HepG2 (cell line): ENCODE data around the gene MYH15. TPM values are rescaled to one million over a fixed set of nuclear protein-coding genes. Genes with fewer than 3 reads are reported as not detected.

Source experiments
- ATAC-seq: fragments of 200-7000 bp; cut with Tn5 transposase; 3 replicates; pipeline ENCODE4 v1.9.1; 2020; ENCODE audit warnings: mild to moderate bottlenecking, moderate library complexity
- BruUV-seq: library from RNA; stranded (reverse); fragments of 400-500 nt; replicated peaks from 2 replicates; lab custom pipeline; 2021; lab: Mats Ljungman, UMichigan
- CTCF ChIA-PET: fragments of 300-600 bp; formaldehyde crosslinking; extraction: SDS; loops from one replicate; lab custom pipeline; 2021; ENCODE audit warnings: low total read pairs, inconsistent platforms, low intra/inter-chr PET ratio; lab: Yijun Ruan, JAX
- POLR2A ChIA-PET: fragments of 350-600 bp; sonication (Branson Sonifier 250); formaldehyde crosslinking; loops from one replicate; lab custom pipeline; 2020; ENCODE audit warnings: antibody characterized with exemption, inconsistent platforms; lab: Yijun Ruan, JAX
- DNase-seq: peaks from one replicate; pipeline ENCODE4 v3.0.0-alpha.2; 2015; ENCODE audit warnings: low spot score
- FAIRE-seq: peaks from 3 replicates; lab custom pipeline; 2011; peaks lifted over from hg19 to GRCh38; lab: Jason Lieb, UNC
- H2AFZ ChIP-seq: one replicate; pipeline ENCODE4 v1.6.1; 2011; ENCODE audit warnings: low read length, inconsistent platforms
- H3K27ac ChIP-seq: fragments of 300-600 bp; 3 replicates; pipeline ENCODE4 v1.8.0; 2011; ENCODE audit warnings: mixed run types, mild to moderate bottlenecking, mixed read lengths, low read length, inconsistent platforms; ENCODE audit not compliant: insufficient read depth; ENCODE audit errors: extremely low read length
- H3K27me3 ChIP-seq, 2 experiments: fragments of 200-600 bp in 1 of 2; 2 replicates in 1 of 2; 3 replicates in 1 of 2; pipeline versions ENCODE4 v1.6.0 to v1.8.0; 2011; ENCODE audit warnings: low read length in 2 of 2, mild to moderate bottlenecking in 2 of 2, moderate library complexity in 2 of 2, inconsistent platforms in 1 of 2; ENCODE audit not compliant: insufficient read depth in 2 of 2, control insufficient read depth in 1 of 2
- H3K36me3 ChIP-seq, 2 experiments: fragments of 200-600 bp in 1 of 2; replicated peaks in 1 of 2; 2 replicates in 1 of 2; 3 replicates in 1 of 2; pipeline versions ENCODE4 v1.5.1 to v1.8.0; 2011; ENCODE audit warnings: low read length in 2 of 2, inconsistent platforms in 1 of 2; ENCODE audit not compliant: insufficient read depth in 2 of 2, control insufficient read depth in 1 of 2
- H3K4me1 ChIP-seq: 2 replicates; pipeline ENCODE4 v1.5.1; 2012; ENCODE audit warnings: low read length, inconsistent platforms; ENCODE audit not compliant: insufficient read depth
- H3K4me2 ChIP-seq: 2 replicates; pipeline ENCODE4 v1.6.0; 2011; ENCODE audit warnings: low read depth, low read length, inconsistent platforms
- H3K4me3 ChIP-seq, 3 experiments: fragments of 200-600 bp in 1 of 3; sonication (generic), shearing (Covaris generic) in 1 of 3; replicated peaks in 1 of 3; 2 replicates each; pipeline ENCODE4 v1.5.1; 2011 to 2016; ENCODE audit warnings: low read length in 3 of 3, inconsistent platforms in 2 of 3, low read depth in 2 of 3, mild to moderate bottlenecking in 2 of 3, control low read depth in 1 of 3, mixed read lengths in 1 of 3; ENCODE audit not compliant: insufficient read depth in 1 of 3
- H3K79me2 ChIP-seq: one replicate; pipeline ENCODE4 v1.6.1; 2011; ENCODE audit warnings: low read length, inconsistent platforms; ENCODE audit not compliant: insufficient read depth
- H3K9ac ChIP-seq: 2 replicates; pipeline ENCODE4 v1.6.0; 2011; ENCODE audit warnings: mild to moderate bottlenecking, low read depth, low read length, inconsistent platforms; ENCODE audit not compliant: insufficient read depth
- H3K9me3 ChIP-seq: 2 replicates; pipeline ENCODE4 v1.5.1; 2012; ENCODE audit warnings: mild to moderate bottlenecking, low read length
- H4K20me1 ChIP-seq: 2 replicates; pipeline ENCODE4 v1.6.0; 2011; ENCODE audit warnings: inconsistent platforms, mild to moderate bottlenecking, low read length, moderate library complexity; ENCODE audit not compliant: insufficient read depth
- ARID2 ChIP-seq: sonication (generic); formaldehyde crosslinking; IDR thresholded peaks from 2 replicates; pipeline ENCODE4 v1.8.1; 2022; ENCODE audit warnings: mild to moderate bottlenecking, missing genetic modification reagents, borderline replicate concordance
- CCAR2 ChIP-seq: fragments of 200-400 bp; formaldehyde crosslinking; optimal IDR thresholded peaks from 2 replicates; pipeline ENCODE3; 2018; ENCODE audit warnings: low read depth, mild to moderate bottlenecking, low read length, moderate library complexity
- CHD2 ChIP-seq: IDR thresholded peaks from 2 replicates; pipeline ENCODE4 v1.6.1; 2011; ENCODE audit warnings: low read depth, low read length, improper control_type of control experiment
- DNMT1 ChIP-seq: sonication (generic); formaldehyde crosslinking; IDR thresholded peaks from 2 replicates; pipeline ENCODE4 v1.5.1; 2020; ENCODE audit warnings: mild to moderate bottlenecking, missing genetic modification reagents
- EZH2 ChIP-seq: conservative IDR thresholded peaks from 2 replicates; pipeline ENCODE4 v1.6.1; 2012; ENCODE audit warnings: mild to moderate bottlenecking, low read depth, low read length, moderate library complexity
- HNRNPH1 ChIP-seq: fragments of 200-400 bp; formaldehyde crosslinking; optimal IDR thresholded peaks from 2 replicates; pipeline ENCODE3; 2017; ENCODE audit warnings: mild to moderate bottlenecking, low read depth, low read length
- NCOA5 ChIP-seq: sonication (generic); formaldehyde crosslinking; IDR thresholded peaks from 2 replicates; pipeline ENCODE4 v1.4.0; 2020; ENCODE audit warnings: missing genetic modification reagents
- NFKBIZ ChIP-seq: IDR thresholded peaks from 2 replicates; pipeline ENCODE4 v1.6.1; 2018; ENCODE audit warnings: missing genetic modification reagents, missing compliant biosample characterization
- POLR2AphosphoS5 ChIP-seq: IDR thresholded peaks from 2 replicates; pipeline ENCODE4 v1.6.1; 2012; ENCODE audit warnings: low read depth, low read length
- ZNF205 ChIP-seq: IDR thresholded peaks from 2 replicates; pipeline ENCODE4 v1.6.1; 2018; ENCODE audit warnings: missing biosample characterization, missing genetic modification reagents
- ZNF292 ChIP-seq: sonication (generic); formaldehyde crosslinking; IDR thresholded peaks from 2 replicates; pipeline ENCODE4 v1.8.1; 2022; ENCODE audit warnings: mild to moderate bottlenecking, low read depth, missing genetic modification reagents, borderline replicate concordance
- ZNF446 ChIP-seq: sonication (generic); formaldehyde crosslinking; IDR thresholded peaks from 2 replicates; pipeline ENCODE4 v1.5.0; 2020; ENCODE audit warnings: mild to moderate bottlenecking, missing genetic modification reagents
- WGBS: methylation state at CpG from one replicate; pipeline ENCODE4 v1.1.6; 2017; ENCODE audit warnings: low lambda C conversion rate; 5-methylcytosine and 5-hydroxymethylcytosine counted together
- in situ Hi-C: cut with HindIII; loops from 2 replicates; pipeline ENCODE4 v1.10.0; 2017; ENCODE audit warnings: low pct_unique_long_range_greater_than_20kb; ENCODE audit not compliant: extremely low pct_ligation_motif_present
- intact Hi-C: fragments of 100-400 bp; cut with micrococcal nuclease; formaldehyde crosslinking; loops from one replicate; pipeline ENCODE4 v1.10.0; 2022; ENCODE audit not compliant: unreplicated experiment
- polyA plus RNA-seq, 8 experiments: library from polyadenylated mRNA; depleted of rRNA in 3 of 8; stranded (reverse) in 7 of 8; unstranded in 1 of 8; fragments of >200 nt; fragmentation: Illumina TruSeq in 4 of 8; extraction: Trizol in 4 of 8; gene quantifications; 2 replicates each; pipeline versions ENCODE4 v1.2.1 to v1.2.3, GENCODE V29; 2011 to 2016; ENCODE audit warnings: low read depth in 4 of 8, missing spikeins in 1 of 8, mixed read lengths in 1 of 8; ENCODE audit not compliant: insufficient read depth in 1 of 8
- total RNA-seq, 5 experiments: library from RNA; depleted of rRNA; stranded (reverse); fragments of >200 nt; fragmentation: Illumina TruSeq; extraction: Trizol; gene quantifications; 2 replicates each; pipeline ENCODE4 v1.2.3, GENCODE V29; 2016; ENCODE audit warnings: low read depth in 1 of 5
- TF ChIP-seq, protein P1 (sequence below): sonication (generic); formaldehyde crosslinking; IDR thresholded peaks from 2 replicates; pipeline ENCODE4 v1.4.0; 2020; ENCODE audit warnings: missing genetic modification reagents, borderline replicate concordance
- TF ChIP-seq, protein P2 (sequence below), 2 experiments: fragments of 450-650 bp in 1 of 2; sonication (generic) in 1 of 2; formaldehyde crosslinking; IDR thresholded peaks; 2 replicates each; pipeline versions ENCODE4 v1.5.0 to v1.8.0; 2020 to 2022; ENCODE audit warnings: mild to moderate bottlenecking in 1 of 2, missing genetic modification reagents in 1 of 2
- TF ChIP-seq, protein P3 (sequence below): sonication (generic); formaldehyde crosslinking; IDR thresholded peaks from 2 replicates; pipeline ENCODE4 v1.5.0; 2020; ENCODE audit warnings: missing genetic modification reagents
- TF ChIP-seq, protein P4 (sequence below): sonication (generic); formaldehyde crosslinking; IDR thresholded peaks from 2 replicates; pipeline ENCODE4 v1.5.1; 2020; ENCODE audit warnings: missing genetic modification reagents, mild to moderate bottlenecking, borderline replicate concordance
- TF ChIP-seq, protein P5 (sequence below): sonication (generic); formaldehyde crosslinking; IDR thresholded peaks from 2 replicates; pipeline ENCODE4 v1.4.0; 2020; ENCODE audit warnings: missing genetic modification reagents, mild to moderate bottlenecking, borderline replicate concordance

The MYH15 gene
- total and polyA plus RNA-seq, 2 of the 13 experiments (the other 11 are each of a cell fraction or from before 2014, with no cell fraction given): 0.03 to 0.09 TPM

DNA sequence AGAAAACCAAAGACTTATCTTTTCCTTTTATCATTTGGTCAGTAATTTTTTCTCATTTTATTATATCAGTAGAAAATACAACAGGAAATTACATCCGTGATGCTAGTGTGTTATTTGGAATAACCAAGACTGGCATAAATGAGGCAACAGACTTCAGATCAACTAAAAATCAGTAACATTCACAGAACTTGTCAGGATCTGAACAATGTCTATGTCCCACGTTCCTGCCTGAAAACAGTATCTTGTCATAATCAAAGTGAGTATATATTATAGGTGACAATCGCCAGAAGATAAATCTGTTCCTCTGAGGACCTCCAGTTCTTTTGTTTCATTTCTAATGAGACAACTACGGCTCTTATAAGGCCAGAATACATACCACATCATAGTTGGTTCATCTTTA is 41.8 kb downstream of the MYH15 start:
- ATAC-seq: no peak
- H3K9ac ChIP-seq: no peak overlapping the region
- no peaks in the 10 kb centered on the region for H3K79me2 ChIP-seq
- POLR2A ChIA-PET: no interaction called here
- no peak overlapping the region for H3K4me2 ChIP-seq
- in situ Hi-C loops: no loop called here
- intact Hi-C loops: no loop called here
- H3K36me3 ChIP-seq: no peaks in the 10 kb centered on the region
- BruUV-seq: no TSS peak
- H3K9me3 ChIP-seq: no peaks in the 10 kb centered on the region
- no peaks in the 10 kb centered on the region for H3K27me3 ChIP-seq
- TF ChIP-seq NCOA5 (CRISPR knock-in tag): no peak
- TF ChIP-seq, protein P1, sequence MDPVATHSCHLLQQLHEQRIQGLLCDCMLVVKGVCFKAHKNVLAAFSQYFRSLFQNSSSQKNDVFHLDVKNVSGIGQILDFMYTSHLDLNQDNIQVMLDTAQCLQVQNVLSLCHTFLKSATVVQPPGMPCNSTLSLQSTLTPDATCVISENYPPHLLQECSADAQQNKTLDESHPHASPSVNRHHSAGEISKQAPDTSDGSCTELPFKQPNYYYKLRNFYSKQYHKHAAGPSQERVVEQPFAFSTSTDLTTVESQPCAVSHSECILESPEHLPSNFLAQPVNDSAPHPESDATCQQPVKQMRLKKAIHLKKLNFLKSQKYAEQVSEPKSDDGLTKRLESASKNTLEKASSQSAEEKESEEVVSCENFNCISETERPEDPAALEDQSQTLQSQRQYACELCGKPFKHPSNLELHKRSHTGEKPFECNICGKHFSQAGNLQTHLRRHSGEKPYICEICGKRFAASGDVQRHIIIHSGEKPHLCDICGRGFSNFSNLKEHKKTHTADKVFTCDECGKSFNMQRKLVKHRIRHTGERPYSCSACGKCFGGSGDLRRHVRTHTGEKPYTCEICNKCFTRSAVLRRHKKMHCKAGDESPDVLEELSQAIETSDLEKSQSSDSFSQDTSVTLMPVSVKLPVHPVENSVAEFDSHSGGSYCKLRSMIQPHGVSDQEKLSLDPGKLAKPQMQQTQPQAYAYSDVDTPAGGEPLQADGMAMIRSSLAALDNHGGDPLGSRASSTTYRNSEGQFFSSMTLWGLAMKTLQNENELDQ (CRISPR knock-in tag): no peak
- TF ChIP-seq ZNF205: no peak
- TF ChIP-seq, protein P2, sequence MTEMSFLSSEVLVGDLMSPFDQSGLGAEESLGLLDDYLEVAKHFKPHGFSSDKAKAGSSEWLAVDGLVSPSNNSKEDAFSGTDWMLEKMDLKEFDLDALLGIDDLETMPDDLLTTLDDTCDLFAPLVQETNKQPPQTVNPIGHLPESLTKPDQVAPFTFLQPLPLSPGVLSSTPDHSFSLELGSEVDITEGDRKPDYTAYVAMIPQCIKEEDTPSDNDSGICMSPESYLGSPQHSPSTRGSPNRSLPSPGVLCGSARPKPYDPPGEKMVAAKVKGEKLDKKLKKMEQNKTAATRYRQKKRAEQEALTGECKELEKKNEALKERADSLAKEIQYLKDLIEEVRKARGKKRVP (CRISPR knock-in tag; IDR thresholded peaks at IDR 0.05): no peak
- no peak for TF ChIP-seq ARID2 (CRISPR knock-in tag)
- TF ChIP-seq CHD2: no peak
- TF ChIP-seq CCAR2: no peak
- TF ChIP-seq POLR2AphosphoS5: no peak
- no peak for TF ChIP-seq ZNF292 (CRISPR knock-in tag)
- TF ChIP-seq NFKBIZ (CRISPR knock-in tag): no peak
- TF ChIP-seq DNMT1 (CRISPR knock-in tag): no peak
- TF ChIP-seq, protein P3, sequence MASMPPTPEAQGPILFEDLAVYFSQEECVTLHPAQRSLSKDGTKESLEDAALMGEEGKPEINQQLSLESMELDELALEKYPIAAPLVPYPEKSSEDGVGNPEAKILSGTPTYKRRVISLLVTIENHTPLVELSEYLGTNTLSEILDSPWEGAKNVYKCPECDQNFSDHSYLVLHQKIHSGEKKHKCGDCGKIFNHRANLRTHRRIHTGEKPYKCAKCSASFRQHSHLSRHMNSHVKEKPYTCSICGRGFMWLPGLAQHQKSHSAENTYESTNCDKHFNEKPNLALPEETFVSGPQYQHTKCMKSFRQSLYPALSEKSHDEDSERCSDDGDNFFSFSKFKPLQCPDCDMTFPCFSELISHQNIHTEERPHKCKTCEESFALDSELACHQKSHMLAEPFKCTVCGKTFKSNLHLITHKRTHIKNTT: no peak
- no peak for TF ChIP-seq EZH2
- TF ChIP-seq HNRNPH1: no peak
- TF ChIP-seq, protein P4, sequence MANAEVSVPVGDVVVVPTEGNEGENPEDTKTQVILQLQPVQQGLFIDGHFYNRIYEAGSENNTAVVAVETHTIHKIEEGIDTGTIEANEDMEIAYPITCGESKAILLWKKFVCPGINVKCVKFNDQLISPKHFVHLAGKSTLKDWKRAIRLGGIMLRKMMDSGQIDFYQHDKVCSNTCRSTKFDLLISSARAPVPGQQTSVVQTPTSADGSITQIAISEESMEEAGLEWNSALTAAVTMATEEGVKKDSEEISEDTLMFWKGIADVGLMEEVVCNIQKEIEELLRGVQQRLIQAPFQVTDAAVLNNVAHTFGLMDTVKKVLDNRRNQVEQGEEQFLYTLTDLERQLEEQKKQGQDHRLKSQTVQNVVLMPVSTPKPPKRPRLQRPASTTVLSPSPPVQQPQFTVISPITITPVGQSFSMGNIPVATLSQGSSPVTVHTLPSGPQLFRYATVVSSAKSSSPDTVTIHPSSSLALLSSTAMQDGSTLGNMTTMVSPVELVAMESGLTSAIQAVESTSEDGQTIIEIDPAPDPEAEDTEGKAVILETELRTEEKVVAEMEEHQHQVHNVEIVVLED (CRISPR knock-in tag): no peak
- TF ChIP-seq, protein P5, sequence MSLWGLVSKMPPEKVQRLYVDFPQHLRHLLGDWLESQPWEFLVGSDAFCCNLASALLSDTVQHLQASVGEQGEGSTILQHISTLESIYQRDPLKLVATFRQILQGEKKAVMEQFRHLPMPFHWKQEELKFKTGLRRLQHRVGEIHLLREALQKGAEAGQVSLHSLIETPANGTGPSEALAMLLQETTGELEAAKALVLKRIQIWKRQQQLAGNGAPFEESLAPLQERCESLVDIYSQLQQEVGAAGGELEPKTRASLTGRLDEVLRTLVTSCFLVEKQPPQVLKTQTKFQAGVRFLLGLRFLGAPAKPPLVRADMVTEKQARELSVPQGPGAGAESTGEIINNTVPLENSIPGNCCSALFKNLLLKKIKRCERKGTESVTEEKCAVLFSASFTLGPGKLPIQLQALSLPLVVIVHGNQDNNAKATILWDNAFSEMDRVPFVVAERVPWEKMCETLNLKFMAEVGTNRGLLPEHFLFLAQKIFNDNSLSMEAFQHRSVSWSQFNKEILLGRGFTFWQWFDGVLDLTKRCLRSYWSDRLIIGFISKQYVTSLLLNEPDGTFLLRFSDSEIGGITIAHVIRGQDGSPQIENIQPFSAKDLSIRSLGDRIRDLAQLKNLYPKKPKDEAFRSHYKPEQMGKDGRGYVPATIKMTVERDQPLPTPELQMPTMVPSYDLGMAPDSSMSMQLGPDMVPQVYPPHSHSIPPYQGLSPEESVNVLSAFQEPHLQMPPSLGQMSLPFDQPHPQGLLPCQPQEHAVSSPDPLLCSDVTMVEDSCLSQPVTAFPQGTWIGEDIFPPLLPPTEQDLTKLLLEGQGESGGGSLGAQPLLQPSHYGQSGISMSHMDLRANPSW (CRISPR knock-in tag): no peak
- TF ChIP-seq ZNF446 (CRISPR knock-in tag): no peak
- no peak for DNase-seq
- no peaks in the 10 kb centered on the region for H4K20me1 ChIP-seq
- no peak overlapping the region for H3K4me3 ChIP-seq
- no peak for FAIRE-seq
- CTCF ChIA-PET: no interaction called here
- H3K27ac ChIP-seq: no peak overlapping the region
- no peak overlapping the region for H2AFZ ChIP-seq
- H3K4me1 ChIP-seq: no peaks in the 10 kb centered on the region
- WGBS: 0% methylated on average over 4 of the region's 4 CpGs
